Effector memory CD4-positive, alpha-beta T cell (primary cell): ENCODE measurements around the gene ZMYM5.
A peak's percentile ranks its signal among the peaks of the same experiment; 100 is the strongest.
"Not testable (repeated sequence)": the region's sequence is repeated elsewhere in the genome, so short reads cannot be mapped to it uniquely, and the experiment has no call there.

Source experiments
- DNase-seq, 3 donors: peaks; one replicate each; pipeline ENCODE4 v3.0.0-alpha.2; 2020
- H3K27ac ChIP-seq: 2 replicates; pipeline ENCODE4 v1.7.0; 2013; ENCODE audit warnings: mild to moderate bottlenecking, low read length, moderate library complexity; ENCODE audit not compliant: insufficient read depth, poor library complexity, severe bottlenecking
- H3K27me3 ChIP-seq: replicated peaks from 2 replicates; pipeline ENCODE4 v1.7.0; 2013; ENCODE audit warnings: mild to moderate bottlenecking, low read length; ENCODE audit not compliant: insufficient read depth, control insufficient read depth, poor library complexity, severe bottlenecking
- H3K36me3 ChIP-seq: 2 replicates; pipeline ENCODE4 v1.7.0; 2013; ENCODE audit warnings: mild to moderate bottlenecking, low read length, moderate library complexity; ENCODE audit not compliant: control insufficient read depth, insufficient read depth
- H3K4me1 ChIP-seq: 2 replicates; pipeline ENCODE4 v1.7.0; 2013; ENCODE audit warnings: low read length, mild to moderate bottlenecking; ENCODE audit not compliant: control insufficient read depth, insufficient read depth, poor library complexity, severe bottlenecking
- H3K4me3 ChIP-seq: 2 replicates; pipeline ENCODE4 v1.7.0; 2013; ENCODE audit warnings: low read length, low read depth, mild to moderate bottlenecking; ENCODE audit not compliant: insufficient read depth, poor library complexity, severe bottlenecking
- H3K9me3 ChIP-seq: 2 replicates; pipeline ENCODE4 v1.7.0; 2013; ENCODE audit warnings: mild to moderate bottlenecking, low read length, moderate library complexity; ENCODE audit not compliant: control insufficient read depth

The ZMYM5 gene

DNA sequence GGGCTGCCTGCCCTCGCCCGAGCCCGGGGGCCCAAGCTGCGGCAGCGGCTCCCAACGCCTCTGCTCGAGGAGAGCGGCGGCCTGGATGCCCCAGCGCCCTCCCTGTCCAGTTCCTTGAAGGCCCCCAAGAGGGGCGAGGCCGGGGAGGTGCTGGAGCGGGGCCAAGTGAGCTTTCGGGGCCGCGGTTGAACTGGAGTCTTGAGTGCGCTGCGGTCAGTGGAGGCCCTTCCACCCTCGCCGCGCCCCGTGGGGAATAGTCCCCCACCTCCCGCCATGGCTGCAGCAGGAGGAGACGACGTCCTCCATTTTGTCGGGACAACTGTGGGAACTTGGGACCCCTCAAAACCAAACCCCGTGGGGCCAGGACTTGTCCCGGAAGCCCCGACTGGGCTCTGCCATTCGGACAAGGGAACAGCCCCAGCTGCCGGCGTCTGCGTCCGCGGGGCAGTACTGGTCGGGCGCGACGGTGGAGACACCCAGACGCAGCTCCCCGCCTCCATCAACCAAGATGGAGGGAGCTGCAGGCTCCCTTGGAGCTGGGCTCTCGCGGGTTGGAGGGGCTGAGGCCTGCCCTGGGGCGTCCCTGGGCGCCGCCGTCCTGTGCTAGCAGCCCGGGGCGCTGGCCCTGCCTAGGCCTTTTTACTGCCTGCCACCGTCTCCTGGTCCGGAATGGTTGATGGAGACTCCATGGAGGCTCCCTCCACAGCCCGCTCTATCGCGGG is 736 bp upstream of the ZMYM5 start:
- H3K4me3 ChIP-seq = peak overlapping the region; percentile 81
- no peaks in the 10 kb centered on the region for H3K36me3 ChIP-seq
- no peaks in the 10 kb centered on the region for H3K27me3 ChIP-seq
- no peaks in the 10 kb centered on the region for H3K9me3 ChIP-seq
- peaks cover 12% of the 10 kb centered on the region for H3K4me1 ChIP-seq
- peak; percentile 35 to 60 (median 54) for DNase-seq
- H3K27ac ChIP-seq = peak overlapping the region; percentile 89

DNA sequence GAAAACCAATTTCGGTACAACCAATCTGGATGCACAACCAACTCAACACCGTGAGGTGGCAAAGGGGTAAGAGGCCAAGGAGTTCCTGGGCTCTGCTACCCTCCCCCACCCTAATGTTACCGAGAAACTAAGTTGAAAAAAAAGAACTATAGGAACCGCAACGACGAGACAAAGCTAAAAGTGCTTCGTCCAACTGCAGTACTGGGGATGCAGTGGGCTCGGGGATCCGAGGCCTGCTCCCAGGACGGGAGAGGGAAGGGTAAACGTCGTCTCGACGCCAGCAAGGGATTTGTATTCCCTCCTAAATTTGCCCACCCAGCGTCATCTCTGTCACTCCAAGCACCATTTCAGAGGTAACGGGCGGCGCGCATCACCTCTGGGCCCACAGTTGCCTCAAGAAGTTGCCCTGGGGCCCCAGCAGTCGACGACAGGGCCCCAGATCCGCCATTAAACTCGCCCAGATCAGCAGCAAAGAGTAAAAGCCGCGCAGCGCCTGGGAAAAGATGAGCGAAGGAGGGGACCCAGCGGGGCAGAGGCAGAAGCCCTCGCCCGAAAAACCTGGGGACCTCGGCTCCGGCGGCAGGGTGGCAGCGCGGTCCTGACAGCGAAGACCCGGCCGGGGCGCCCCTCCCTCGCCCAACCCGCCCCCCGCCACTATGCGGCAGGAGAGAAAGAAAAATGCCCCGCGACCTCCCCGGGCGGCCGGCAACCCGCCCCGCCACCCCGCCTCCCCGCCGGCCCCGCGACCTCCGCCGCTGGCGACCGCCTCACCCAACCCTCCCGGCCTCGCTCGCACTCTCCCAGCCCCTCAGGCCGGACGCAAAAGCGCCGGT is 752 bp downstream of the ZMYM5 start:
- Histone ChIP-seq H3K36me3 (no peaks in the 10 kb centered on the region), H3K4me1 (peaks cover 12% of the 10 kb centered on the region), H3K27ac (peak overlapping the region; percentile 89), H3K27me3 (no peaks in the 10 kb centered on the region), H3K4me3 (peak overlapping the region; percentile 81), H3K9me3 (no peaks in the 10 kb centered on the region)
- peak in 2 of 3 donors; percentile 13 to 23 for DNase-seq

DNA sequence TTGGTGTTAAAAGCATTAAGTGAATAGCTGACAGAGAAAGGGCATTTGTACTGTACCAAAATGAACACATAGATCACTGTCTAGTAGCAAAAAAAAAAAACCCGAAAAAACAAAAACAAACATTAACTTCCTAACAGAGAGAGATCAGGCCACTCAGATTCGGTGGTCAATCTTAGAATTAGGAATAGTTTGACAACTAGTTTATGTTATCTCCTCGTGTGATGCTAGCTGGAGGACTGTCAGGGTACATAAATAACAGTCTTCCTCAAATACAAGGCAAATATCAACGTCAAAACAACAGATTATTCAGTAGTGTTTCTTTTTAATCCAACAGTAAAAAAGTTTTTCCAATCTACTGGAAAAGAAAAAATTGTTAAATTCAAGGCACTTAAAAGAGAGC is 1.7 kb downstream of the ZMYM5 start:
- Histone ChIP-seq H3K36me3 (no peaks in the 10 kb centered on the region), H3K4me3 (peak overlapping the region; percentile 30), H3K4me1 (peaks cover 12% of the 10 kb centered on the region), H3K9me3 (no peaks in the 10 kb centered on the region), H3K27me3 (no peaks in the 10 kb centered on the region), H3K27ac (peak overlapping the region; percentile 89)
- DNase-seq = no peak

DNA sequence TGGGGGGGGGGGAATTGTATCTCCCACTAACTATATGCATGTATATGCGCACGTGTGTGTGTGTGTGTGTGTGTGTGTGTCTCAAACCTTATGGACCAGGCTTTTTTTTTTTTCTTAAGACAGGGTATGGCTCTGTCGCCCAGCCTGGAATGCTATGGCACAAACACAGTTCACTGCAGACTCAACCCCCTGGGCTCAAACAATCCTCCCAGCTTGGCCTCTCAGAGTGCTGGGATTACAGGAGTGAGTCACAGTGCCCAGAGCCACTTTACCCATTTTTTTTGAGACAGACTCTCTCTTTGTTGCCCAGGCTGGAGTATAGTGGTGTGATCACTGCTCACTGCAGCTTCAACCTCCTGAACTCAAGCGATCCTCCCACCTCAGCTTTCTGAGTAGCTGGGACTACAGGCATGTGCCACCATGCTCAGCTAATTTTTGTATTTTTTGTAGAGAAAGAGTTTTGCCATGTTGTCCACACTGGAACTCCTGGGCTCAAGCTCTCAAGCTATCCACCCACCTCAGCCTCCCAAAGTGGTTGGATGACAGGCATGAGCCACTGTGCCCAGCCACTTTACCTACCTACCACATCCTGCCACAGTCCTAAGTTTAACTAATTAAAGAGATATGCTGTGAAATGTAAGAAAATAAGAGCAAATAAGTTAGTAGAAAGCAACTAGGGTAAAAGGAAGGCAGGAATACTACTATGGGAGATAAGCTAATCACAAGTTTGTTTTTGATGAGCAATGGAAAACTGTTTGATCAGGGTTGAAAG is 2.4 kb downstream of the ZMYM5 start:
- Histone ChIP-seq H3K4me1 (peaks cover 12% of the 10 kb centered on the region), H3K4me3 (peak overlapping the region; percentile 30), H3K27ac (no peak overlapping the region), H3K27me3 (no peaks in the 10 kb centered on the region), H3K9me3 (no peaks in the 10 kb centered on the region), H3K36me3 (no peaks in the 10 kb centered on the region)
- no peak for DNase-seq

DNA sequence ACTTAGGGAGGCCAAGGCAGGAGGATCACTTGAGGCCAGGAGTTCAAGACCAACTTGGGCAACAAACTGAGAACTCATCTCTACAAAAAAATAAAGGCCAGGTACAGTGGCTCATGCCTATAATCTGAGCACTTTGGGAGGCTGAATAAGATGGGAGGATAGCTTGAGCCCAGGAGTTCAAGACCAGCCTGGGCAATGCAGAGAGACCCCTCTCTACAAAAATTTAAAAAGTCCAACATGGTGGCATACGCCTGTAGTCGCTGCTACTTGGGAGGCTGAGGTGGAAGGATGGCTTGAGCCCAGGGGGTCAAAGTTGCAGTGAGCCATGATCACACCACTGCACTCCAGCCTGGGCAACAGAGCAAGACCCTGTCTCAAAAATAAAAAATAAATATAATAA is 5.8 kb downstream of the ZMYM5 start:
- H3K27me3 ChIP-seq, H3K9me3 ChIP-seq, H3K4me3 ChIP-seq, H3K36me3 ChIP-seq, DNase-seq, H3K27ac ChIP-seq: not testable (repeated sequence)
- peaks cover 12% of the 10 kb centered on the region for H3K4me1 ChIP-seq

DNA sequence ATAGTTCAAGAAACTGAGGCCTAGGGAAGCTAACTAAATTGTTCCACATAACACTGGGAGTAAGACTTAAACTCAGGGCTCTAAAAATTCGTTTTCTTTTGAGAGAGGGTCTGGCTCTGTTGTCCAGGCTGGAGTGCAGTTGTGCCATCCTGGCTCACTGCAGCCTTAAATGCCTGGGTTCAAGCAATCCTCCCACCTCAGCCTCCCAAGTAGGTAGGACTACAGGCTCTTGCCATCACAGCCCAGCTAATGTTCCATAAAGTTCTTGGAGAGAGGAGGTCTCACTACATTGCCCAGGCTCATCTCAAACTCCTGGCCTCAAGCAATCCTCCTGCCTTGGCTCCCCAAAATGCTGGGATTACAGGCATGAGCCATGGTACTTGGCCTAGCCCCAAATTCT is 10.7 kb downstream of the ZMYM5 start:
- peaks cover 8% of the 10 kb centered on the region for H3K36me3 ChIP-seq
- H3K4me1 ChIP-seq = no peaks in the 10 kb centered on the region
- no peak for DNase-seq
- no peaks in the 10 kb centered on the region for H3K27me3 ChIP-seq
- H3K9me3 ChIP-seq = no peaks in the 10 kb centered on the region
- H3K4me3 ChIP-seq = no peak overlapping the region
- no peak overlapping the region for H3K27ac ChIP-seq

DNA sequence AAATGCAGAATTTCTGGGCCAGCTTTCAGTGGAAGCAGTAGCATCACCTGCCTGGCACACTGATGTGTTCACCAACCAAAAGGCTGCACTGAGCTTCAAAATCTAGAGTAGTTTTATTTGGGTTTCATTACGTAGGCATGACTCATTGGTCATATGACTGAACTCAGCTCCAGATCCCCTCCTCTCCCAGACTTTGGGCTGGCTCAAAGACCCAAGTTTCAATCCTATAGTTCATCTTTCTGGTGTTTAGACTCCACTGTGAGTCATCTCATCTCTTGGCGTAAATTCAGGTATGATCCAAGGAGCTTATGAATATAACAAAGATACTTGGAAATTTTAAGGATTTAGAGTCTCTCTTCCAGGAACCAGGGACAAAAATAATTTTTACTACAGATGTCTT is 17.7 kb downstream of the ZMYM5 start:
- no peak for DNase-seq
- Histone ChIP-seq H3K4me3 (no peak overlapping the region), H3K27me3 (no peaks in the 10 kb centered on the region), H3K36me3 (peaks cover 21% of the 10 kb centered on the region), H3K4me1 (no peaks in the 10 kb centered on the region), H3K9me3 (no peaks in the 10 kb centered on the region), H3K27ac (no peak overlapping the region)

DNA sequence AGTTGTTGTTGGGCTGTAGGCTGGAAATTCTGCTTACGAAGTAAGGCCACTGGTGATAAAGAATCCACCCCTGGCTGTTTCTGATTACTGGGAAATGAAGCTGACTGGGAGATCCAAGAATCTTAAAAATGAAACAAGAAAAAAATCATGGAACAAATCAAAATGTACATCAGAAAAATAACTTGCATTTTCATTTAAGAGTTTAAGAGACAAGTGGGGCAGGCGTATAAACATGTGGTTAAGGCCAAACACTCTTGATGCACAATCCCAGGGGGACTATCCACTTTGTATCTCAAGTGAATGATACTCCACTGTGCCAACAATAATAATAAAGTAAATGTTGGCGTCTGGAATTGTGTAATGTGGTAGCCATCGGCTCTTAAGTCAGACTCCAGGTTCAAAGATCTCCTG is 24.6 kb downstream of the ZMYM5 start:
- H3K27ac ChIP-seq = no peak overlapping the region
- DNase-seq = no peak
- peaks cover 12% of the 10 kb centered on the region for H3K36me3 ChIP-seq
- H3K4me1 ChIP-seq = no peaks in the 10 kb centered on the region
- H3K9me3 ChIP-seq = no peaks in the 10 kb centered on the region
- no peak overlapping the region for H3K4me3 ChIP-seq
- H3K27me3 ChIP-seq = no peaks in the 10 kb centered on the region

DNA sequence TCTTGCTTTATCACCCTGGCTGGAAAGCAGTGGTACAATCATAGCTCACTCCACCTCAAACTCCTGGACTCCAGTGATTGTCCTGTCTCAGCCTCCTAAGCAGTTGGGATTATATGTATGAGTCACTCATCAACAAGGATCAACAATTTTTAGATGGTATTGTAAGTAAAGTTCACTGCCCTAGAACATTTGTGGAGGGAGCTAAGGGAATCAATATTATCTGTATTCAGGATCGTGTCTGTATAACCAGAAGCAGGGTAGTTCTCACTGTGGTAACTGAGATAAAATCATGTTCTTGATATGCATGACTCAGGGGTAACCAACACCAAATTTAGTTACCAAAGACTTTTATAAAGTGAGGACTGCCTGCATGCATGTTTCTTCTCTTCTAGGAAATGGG is 27.0 kb downstream of the ZMYM5 start:
- Histone ChIP-seq H3K4me1 (no peaks in the 10 kb centered on the region), H3K36me3 (peaks cover 23% of the 10 kb centered on the region), H3K27ac (no peak overlapping the region), H3K4me3 (no peak overlapping the region), H3K9me3 (no peaks in the 10 kb centered on the region), H3K27me3 (no peaks in the 10 kb centered on the region)
- DNase-seq = no peak
